ENCODE results near the gene EPHA6. TPM values are rescaled to one million over a fixed set of nuclear protein-coding genes. Genes with fewer than 3 reads are reported as not detected.
A peak's percentile ranks its signal among the peaks of the same experiment; 100 is the strongest.

EPHA6 gene
- total and polyA plus RNA-seq, 12 donors, result 0.21 to 0.88 (median 0.59) TPM; not detected in 3

- no peaks in the 10 kb centered on the region for H3K9me3 ChIP-seq
- H3K27ac ChIP-seq, result peak within 1 kb of the TSS in 9 of 10 donors; percentile 18 to 80 (median 66)
- H3K4me3 ChIP-seq, result peak within 1 kb of the TSS; percentile 75 to 91 (median 80)
- TF ChIP-seq CTCF (IDR thresholded peaks at IDR 0.05), result peak in 1 of 9 donors; percentile 14
- no peaks in the 10 kb centered on the region for H3K27me3 ChIP-seq
- peak; percentile 94 to 99 (median 98) for ATAC-seq
- intact Hi-C loops (cut with DNase I), result no loop called here
- peaks cover 0 to 18% (median 13%) of the 10 kb centered on the region in 9 donors for H3K4me1 ChIP-seq
- peak; percentile 79 to 84 for DNase-seq
- peaks cover 0 to 19% (median 0%) of the 10 kb centered on the region in 9 donors for H3K36me3 ChIP-seq
- 0% methylated on average over 46 of the region's 46 CpGs for WGBS, 2 donors
These were observed 950.2 kb downstream of the EPHA6 start, which contains the start of gene ARL6 for GRCh38 chr3:97764407-97765238. Gene ARL6, plus strand, starts transcription at chr3:97764758. Its CDS starts 3,350 bp downstream, at chr3:97768108.

- H3K36me3 ChIP-seq, result peaks cover 0 to 26% (median 0%) of the 10 kb centered on the region in 9 donors
- no peaks in the 10 kb centered on the region for H3K27me3 ChIP-seq
- no peak for DNase-seq
- H3K27ac ChIP-seq, result no peak overlapping the region
- H3K4me3 ChIP-seq, result peak overlapping the region in 6 of 10 donors; percentile 75 to 87 (median 78)
- H3K9me3 ChIP-seq, result peaks cover 0 to 1% (median 0%) of the 10 kb centered on the region in 11 donors
- no peak for ATAC-seq
- peaks cover 0 to 18% (median 13%) of the 10 kb centered on the region in 9 donors for H3K4me1 ChIP-seq
- no peak for TF ChIP-seq CTCF (IDR thresholded peaks at IDR 0.05)
- intact Hi-C loops (cut with DNase I), result no loop called here
- 26 to 27% methylated on average over 2 of the region's 2 CpGs for WGBS, 2 donors
These were observed 950.9 kb downstream of the EPHA6 start for GRCh38 chr3:97765336-97765735.

GRCh38 chr3:97772926-97773325 is 958.5 kb downstream of the EPHA6 start:
- no peak for ATAC-seq
- WGBS, 2 donors, result 95 to 96% methylated on average over 3 of the region's 3 CpGs
- no peak for TF ChIP-seq CTCF (IDR thresholded peaks at IDR 0.05)

GRCh38 chr3:97778152-97778551 is 963.8 kb downstream of the EPHA6 start:
- no peak for TF ChIP-seq CTCF (IDR thresholded peaks at IDR 0.05)
- intact Hi-C loops (cut with DNase I), result no loop called here
- peaks cover 0 to 7% (median 0%) of the 10 kb centered on the region in 11 donors for H3K9me3 ChIP-seq
- ATAC-seq, result no peak
- H3K27ac ChIP-seq, result no peak overlapping the region
- H3K36me3 ChIP-seq, result peaks cover 0 to 13% (median 0%) of the 10 kb centered on the region in 9 donors
- H3K27me3 ChIP-seq, result no peaks in the 10 kb centered on the region
- peaks cover 0 to 13% (median 0%) of the 10 kb centered on the region in 9 donors for H3K4me1 ChIP-seq
- no peak for DNase-seq
- H3K4me3 ChIP-seq, result no peak overlapping the region

More at GRCh38 chr3:97772926-97773325, 958.5 kb downstream of the EPHA6 start:
- no peak for DNase-seq
- Histone ChIP-seq H3K4me3 (no peak overlapping the region), H3K36me3 (peaks cover 0 to 52% (median 0%) of the 10 kb centered on the region in 9 donors), H3K27me3 (no peaks in the 10 kb centered on the region), H3K9me3 (peaks cover 0 to 20% (median 6%) of the 10 kb centered on the region in 11 donors), H3K4me1 (peaks cover 0 to 5% (median 0%) of the 10 kb centered on the region in 9 donors), H3K27ac (no peak overlapping the region)
- intact Hi-C loops (cut with DNase I), result no loop called here
